Measurements from ENCODE around the gene ART1. TPM values are rescaled to one million over a fixed set of nuclear protein-coding genes. Genes with fewer than 3 reads are reported as not detected.
A peak's percentile ranks its signal among the peaks of the same experiment; 100 is the strongest.
"Not testable (repeated sequence)": the region's sequence is repeated elsewhere in the genome, so short reads cannot be mapped to it uniquely, and the experiment has no call there.

The ART1 gene
- total RNA-seq, 2 experiments from 2014 or later, result not detected

DNA sequence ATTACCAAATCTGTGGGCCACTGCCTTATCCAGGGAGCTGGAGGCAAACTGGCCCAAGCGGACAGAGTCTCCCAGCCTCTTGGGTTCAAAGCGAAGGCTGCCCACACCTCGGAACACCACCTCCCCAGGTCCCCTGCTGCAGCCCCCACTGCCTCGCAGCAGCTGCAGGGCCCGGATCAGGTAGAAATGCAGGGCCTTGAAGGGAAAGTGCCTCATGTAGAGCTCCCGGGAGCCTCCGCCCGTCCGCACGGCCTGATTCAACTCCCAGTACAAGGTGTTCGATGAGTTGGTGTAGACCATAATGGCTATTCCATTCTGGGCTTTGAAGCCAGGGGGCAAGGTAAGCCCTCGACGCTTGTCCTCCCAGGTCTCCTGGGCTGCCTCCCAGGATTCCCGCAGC is 5.1 kb upstream of the ART1 start:
- H3K4me3 Mint-ChIP-seq, result no peak overlapping the region
- no peaks in the 10 kb centered on the region for H3K9me3 Mint-ChIP-seq
- DNase-seq, result no peak
- ChIA-PET POLR2A (no interaction called here), CTCF (no interaction called here)
- peaks cover 8% of the 10 kb centered on the region for H3K4me1 Mint-ChIP-seq
- no peaks in the 10 kb centered on the region for H3K36me3 Mint-ChIP-seq (ENCODE audit: low read depth)
- peaks cover 25% of the 10 kb centered on the region for H3K27me3 Mint-ChIP-seq
- H3K27ac Mint-ChIP-seq, result no peak overlapping the region

DNA sequence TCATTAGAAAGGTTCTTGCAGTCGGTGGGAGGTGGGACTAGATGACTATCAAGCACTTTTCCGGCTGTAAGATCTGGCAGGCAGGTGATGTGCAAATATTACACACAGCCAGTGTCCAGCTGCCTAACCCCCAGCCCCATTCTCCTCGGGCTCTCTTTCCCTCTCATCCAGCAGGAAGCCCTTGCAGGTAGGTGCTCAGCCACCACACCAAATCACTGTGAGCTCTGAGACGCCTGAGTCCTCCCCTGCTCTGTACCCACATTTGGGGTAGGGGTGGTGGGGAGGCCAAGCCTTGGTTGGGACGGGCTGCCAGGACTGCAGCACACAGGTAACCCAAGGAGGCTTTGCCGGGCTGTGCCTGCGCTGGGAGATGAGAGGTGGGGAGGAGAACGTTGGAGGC is 3.7 kb upstream of the ART1 start:
- Mint-ChIP-seq H3K4me3 (peak overlapping the region; percentile 48), H3K4me1 (peaks cover 8% of the 10 kb centered on the region), H3K27me3 (peaks cover 26% of the 10 kb centered on the region), H3K27ac (no peak overlapping the region), H3K36me3 (ENCODE audit: low read depth) (no peaks in the 10 kb centered on the region), H3K9me3 (no peaks in the 10 kb centered on the region)
- CTCF ChIA-PET, result no interaction called here
- DNase-seq, result no peak
- POLR2A ChIA-PET, result no interaction called here

DNA sequence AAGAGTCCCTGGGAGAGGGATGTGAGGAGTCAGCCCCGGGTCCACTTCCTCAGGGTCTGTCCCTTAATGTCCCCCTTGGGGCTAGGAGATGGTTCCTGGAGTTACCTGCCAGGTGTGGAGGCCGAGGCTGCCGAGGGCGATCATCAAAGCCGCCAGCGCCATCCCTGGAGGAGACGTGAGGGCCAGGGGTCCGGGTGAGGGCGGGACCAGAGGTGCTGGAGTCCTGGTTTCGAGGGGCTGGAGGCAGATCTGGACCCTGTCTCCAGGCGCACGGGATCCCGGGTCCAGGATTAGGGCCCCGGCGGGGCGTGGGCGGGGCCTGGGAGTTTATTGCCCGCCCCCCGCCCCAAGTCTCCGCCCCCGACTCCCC is 3.2 kb upstream of the ART1 start, which contains the start of gene ART5:
Gene ART5 (minus strand): TSS at position 292 of the 370 bp plus-strand sequence. CDS start 130 bp downstream, at position 162.
- Mint-ChIP-seq H3K4me1 (peaks cover 8% of the 10 kb centered on the region), H3K27me3 (peaks cover 26% of the 10 kb centered on the region), H3K36me3 (ENCODE audit: low read depth) (no peaks in the 10 kb centered on the region), H3K9me3 (no peaks in the 10 kb centered on the region), H3K4me3 (peak within 1 kb of the TSS; percentile 58), H3K27ac (no peak within 1 kb of the TSS)
- DNase-seq, result no peak
- CTCF ChIA-PET, result no interaction called here
- POLR2A ChIA-PET, result no interaction called here

DNA sequence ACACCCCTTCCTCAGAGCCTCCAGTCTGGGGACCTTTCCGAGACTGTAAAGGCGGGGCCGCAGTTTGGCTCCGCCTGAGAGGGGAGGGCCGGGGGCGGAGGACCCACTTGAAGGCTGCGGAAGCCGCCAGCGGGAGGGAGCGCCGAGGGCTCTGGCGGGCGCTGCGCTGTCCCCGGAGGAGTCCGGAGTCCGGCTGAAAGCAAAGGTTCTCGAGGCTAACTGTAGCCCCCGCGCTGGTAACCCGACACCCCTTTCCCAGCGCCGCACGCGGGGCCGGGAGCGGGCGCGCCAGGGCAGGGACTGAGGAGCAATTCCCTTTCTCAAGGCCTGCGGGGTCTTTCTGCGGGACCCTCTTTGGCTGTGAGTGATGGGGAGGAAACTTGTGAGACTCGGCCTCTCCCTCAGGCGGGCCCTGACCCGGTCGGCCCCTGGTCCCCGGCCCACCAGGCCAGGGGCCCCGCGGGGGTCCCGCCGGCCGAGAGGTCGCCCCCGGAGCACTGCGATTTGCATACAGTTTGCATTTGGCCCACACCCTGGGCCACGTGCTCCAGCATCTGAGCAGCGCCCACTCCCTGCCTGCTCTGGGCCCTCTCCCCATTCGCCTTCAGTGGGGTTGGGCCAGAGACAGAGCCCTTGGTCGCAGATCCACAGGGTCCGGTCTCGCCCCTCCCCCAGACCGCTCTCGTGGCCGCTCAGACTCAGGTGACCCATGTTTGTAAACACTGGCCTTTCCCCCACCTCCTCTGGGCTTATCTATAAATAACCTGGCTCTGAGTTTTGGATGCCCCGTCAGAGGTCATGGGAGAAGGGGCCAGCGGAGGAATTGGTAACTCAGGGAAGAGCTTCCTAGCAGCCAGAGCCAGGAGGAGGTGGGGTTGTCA is 2.6 kb upstream of the ART1 start:
- Mint-ChIP-seq H3K27me3 (peaks cover 26% of the 10 kb centered on the region), H3K4me1 (peaks cover 8% of the 10 kb centered on the region), H3K9me3 (no peaks in the 10 kb centered on the region), H3K27ac (no peak overlapping the region), H3K4me3 (peak overlapping the region; percentile 58), H3K36me3 (ENCODE audit: low read depth) (no peaks in the 10 kb centered on the region)
- ChIA-PET CTCF (interaction anchor here (0.6 to 1.6 kb wide), 3 partner anchors 35 to 431 kb away, joined by 3 read pairs; no protein-coding TSS in a partner anchor), POLR2A (no interaction called here)
- DNase-seq, result peak; percentile 75

DNA sequence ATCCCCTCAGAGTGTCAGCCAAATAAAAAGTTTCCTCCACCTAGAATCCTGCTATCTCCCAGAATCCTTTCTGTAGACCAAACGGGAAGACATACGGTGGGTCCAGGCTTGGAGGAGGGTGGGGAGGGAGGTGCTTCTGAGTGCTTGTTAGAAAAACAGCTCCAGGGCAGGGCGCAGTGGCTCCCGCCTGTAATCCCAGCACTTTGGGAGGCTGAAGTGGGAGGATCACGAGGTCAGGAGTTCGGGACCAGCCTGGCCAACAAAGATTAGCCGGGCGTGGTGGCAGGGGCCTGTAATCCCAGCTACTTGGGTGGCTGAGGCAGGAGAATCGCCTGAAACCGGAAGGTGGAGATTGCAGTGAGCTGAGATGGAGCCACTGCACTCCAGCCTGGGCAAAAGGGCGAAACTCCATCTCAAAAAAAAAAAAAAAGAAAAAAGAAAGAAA is 1.8 kb upstream of the ART1 start:
- POLR2A ChIA-PET; H3K27ac Mint-ChIP-seq; H3K36me3 Mint-ChIP-seq (ENCODE audit: low read depth); H3K9me3 Mint-ChIP-seq; H3K4me3 Mint-ChIP-seq; DNase-seq; H3K4me1 Mint-ChIP-seq: not testable (repeated sequence)
- CTCF ChIA-PET, result interaction anchor here (0.6 to 1.6 kb wide), 3 partner anchors 34 to 430 kb away, joined by 3 read pairs; no protein-coding TSS in a partner anchor
- H3K27me3 Mint-ChIP-seq, result peaks cover 26% of the 10 kb centered on the region

DNA sequence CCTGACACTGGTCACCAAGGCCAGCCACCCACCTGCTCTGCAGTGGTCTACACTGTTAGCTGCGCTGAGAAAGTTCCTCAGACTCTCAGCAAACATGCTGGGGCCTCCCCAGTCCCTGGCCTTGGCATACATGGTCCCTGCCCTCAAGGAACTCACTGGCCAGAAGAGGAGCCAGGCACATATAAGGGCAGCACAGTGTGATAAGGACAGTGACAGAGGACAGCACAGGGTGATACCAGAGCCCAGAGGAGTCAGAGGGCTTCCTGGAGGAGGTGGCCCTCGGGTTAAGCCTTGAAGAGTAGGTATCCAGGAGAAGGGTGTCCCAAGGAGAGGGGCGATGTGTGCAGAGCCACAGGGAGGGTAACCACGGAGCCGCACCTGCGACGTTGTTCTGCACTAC is 624 bp downstream of the ART1 start:
- Mint-ChIP-seq H3K27ac (no peak overlapping the region), H3K4me3 (no peak overlapping the region), H3K36me3 (ENCODE audit: low read depth) (no peaks in the 10 kb centered on the region), H3K9me3 (no peaks in the 10 kb centered on the region), H3K4me1 (peaks cover 8% of the 10 kb centered on the region), H3K27me3 (peaks cover 30% of the 10 kb centered on the region)
- ChIA-PET POLR2A (no interaction called here), CTCF (no interaction called here)
- DNase-seq, result no peak

DNA sequence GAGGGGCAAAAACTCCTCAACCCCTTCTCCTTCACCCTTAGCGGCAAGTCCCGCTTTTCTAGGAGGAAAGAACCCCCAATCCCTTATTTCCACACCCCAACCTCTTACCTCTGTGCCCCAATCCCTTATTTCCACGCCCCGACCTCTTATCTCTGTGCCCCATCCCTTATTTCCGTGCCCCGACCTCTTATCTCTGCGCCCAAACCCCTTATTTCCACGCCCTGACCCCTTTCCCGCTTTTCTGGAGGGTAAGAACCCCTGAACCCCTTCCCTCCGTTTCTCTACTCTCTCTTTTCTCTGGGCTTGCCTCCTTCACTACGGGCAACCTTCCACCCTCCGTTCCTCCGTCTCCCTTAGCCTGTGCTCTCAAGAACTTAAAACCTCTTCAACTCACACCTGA is 3.9 kb downstream of the ART1 start:
- DNase-seq; CTCF ChIA-PET; H3K9me3 Mint-ChIP-seq; H3K4me1 Mint-ChIP-seq; H3K36me3 Mint-ChIP-seq (ENCODE audit: low read depth); H3K27ac Mint-ChIP-seq; H3K4me3 Mint-ChIP-seq; POLR2A ChIA-PET: not testable (repeated sequence)
- peaks cover 14% of the 10 kb centered on the region for H3K27me3 Mint-ChIP-seq

DNA sequence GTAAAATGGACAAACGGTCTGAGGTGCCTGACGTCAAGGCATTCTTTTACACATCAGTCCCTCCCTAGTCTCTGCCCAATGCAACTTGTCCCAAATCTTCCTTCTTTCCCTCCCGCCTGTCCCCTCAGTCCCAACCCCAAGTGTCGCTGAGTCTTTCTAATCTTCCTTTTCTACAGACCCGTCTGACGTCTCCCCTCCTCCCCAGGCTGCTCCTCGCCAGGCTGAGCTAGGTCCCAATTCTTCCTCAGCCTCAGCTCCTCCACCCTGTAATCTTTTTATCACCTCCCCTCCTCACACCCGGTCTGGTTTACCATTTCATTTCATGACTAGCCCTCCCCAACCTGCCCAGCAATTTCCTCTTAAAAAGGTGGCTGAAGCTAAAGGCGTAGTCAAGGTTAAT is 4.4 kb downstream of the ART1 start:
- DNase-seq; H3K27ac Mint-ChIP-seq; CTCF ChIA-PET; H3K4me3 Mint-ChIP-seq; POLR2A ChIA-PET; H3K36me3 Mint-ChIP-seq (ENCODE audit: low read depth); H3K9me3 Mint-ChIP-seq; H3K4me1 Mint-ChIP-seq; H3K27me3 Mint-ChIP-seq: not testable (repeated sequence)

DNA sequence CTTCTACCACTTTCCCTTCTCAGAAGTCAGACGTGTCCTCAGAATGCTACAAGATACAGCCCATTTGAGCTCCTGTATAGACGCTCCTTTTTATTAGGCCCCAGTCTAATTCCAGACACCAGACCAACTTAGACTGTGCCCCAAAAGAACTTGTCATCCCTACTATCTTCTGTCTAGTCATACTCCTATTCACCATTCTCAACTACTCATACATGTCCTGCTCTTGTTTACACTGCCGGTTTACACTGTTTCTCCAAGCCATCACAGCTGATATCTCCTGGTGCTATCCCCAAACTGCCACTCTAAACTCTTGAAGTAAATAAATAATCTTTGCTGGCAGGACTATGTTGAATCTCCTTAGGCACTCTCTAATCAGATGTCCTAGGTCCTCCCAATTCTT is 7.6 kb downstream of the ART1 start:
- H3K4me1 Mint-ChIP-seq, H3K9me3 Mint-ChIP-seq, CTCF ChIA-PET: not testable (repeated sequence)

DNA sequence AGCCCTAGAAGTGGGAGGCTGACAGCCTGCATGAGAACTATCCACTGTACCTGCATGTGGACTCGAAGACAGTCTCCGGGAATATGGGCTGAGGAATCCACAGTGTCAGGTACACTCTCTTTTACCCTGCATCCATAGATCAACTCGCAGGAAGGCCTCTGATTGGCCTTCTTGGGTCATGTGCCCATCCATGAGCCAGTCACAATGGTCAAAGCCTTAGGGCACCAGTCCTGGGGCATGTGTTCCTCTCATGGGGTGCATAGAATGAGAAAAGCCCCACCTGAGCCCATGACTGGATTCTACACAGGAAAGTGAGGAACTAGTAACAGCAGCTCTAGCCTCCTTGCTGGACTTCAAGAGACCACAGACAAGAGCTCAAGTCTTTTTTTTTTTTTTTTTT is 10.6 kb downstream of the ART1 start:
- peaks cover 4% of the 10 kb centered on the region for H3K27me3 Mint-ChIP-seq
- no peaks in the 10 kb centered on the region for H3K4me1 Mint-ChIP-seq
- no peaks in the 10 kb centered on the region for H3K36me3 Mint-ChIP-seq (ENCODE audit: low read depth)
- ChIA-PET CTCF (interaction anchor here (0.7 kb wide), 1 partner anchor 9 kb away, joined by 3 read pairs; no protein-coding TSS in a partner anchor), POLR2A (no interaction called here)
- H3K27ac Mint-ChIP-seq, result no peak overlapping the region
- no peaks in the 10 kb centered on the region for H3K9me3 Mint-ChIP-seq
- DNase-seq, result no peak
- no peak overlapping the region for H3K4me3 Mint-ChIP-seq

More for the DNA sequence above, 7.6 kb downstream of the ART1 start:
- H3K27me3 Mint-ChIP-seq; H3K27ac Mint-ChIP-seq; H3K36me3 Mint-ChIP-seq (ENCODE audit: low read depth); H3K4me3 Mint-ChIP-seq; POLR2A ChIA-PET; DNase-seq: not testable (repeated sequence)

DNA sequence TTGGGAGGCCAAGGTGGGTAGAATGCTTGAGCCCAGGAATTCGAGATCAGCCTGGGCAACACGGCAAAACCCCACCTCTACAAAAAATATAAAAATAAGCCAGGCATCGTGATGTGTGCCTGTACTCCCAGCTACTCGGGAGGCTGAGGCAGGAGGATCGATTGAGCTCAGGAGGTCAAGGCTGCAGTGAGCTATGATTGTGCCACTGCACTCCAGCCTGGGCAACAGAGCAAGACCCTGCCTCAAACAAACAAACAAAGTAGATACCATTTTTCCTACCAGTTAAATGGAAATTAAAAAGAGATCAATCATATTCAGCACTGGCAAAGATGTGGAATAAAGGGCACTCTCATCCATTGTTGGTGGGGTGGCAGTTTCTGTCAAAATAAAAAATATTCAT is 12.4 kb downstream of the ART1 start:
- H3K4me3 Mint-ChIP-seq; CTCF ChIA-PET; H3K36me3 Mint-ChIP-seq (ENCODE audit: low read depth); POLR2A ChIA-PET; H3K27me3 Mint-ChIP-seq; H3K9me3 Mint-ChIP-seq; H3K27ac Mint-ChIP-seq; H3K4me1 Mint-ChIP-seq; DNase-seq: not testable (repeated sequence)

DNA sequence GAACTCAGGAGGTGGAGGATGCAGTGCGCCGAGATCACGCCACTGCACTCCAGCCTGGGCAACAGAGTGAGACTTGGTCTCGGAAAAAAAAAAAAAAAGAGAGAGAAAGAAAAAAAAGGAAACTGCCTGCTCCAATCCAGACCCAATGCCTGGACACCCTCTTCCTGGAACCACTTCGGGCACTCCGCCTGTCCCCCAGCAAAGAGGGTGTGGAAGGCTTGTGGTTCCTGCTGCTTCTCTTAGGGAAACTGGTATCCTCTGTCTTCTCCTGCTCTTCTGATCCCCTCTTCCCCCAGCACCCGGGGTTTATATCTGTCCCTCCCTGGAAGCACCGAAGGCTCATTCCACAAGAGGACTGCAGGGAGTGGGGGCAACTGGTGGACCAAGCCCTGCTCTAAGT is 13.3 kb downstream of the ART1 start:
- ChIA-PET CTCF (interaction anchor here (0.6 to 1.5 kb wide), 2 partner anchors 23 to 334 kb away, joined by 3 read pairs; no protein-coding TSS in a partner anchor), POLR2A (no interaction called here)
- Mint-ChIP-seq H3K4me1 (no peaks in the 10 kb centered on the region), H3K9me3 (no peaks in the 10 kb centered on the region), H3K4me3 (no peak overlapping the region), H3K27me3 (peaks cover 4% of the 10 kb centered on the region), H3K36me3 (ENCODE audit: low read depth) (no peaks in the 10 kb centered on the region), H3K27ac (no peak overlapping the region)
- no peak for DNase-seq

DNA sequence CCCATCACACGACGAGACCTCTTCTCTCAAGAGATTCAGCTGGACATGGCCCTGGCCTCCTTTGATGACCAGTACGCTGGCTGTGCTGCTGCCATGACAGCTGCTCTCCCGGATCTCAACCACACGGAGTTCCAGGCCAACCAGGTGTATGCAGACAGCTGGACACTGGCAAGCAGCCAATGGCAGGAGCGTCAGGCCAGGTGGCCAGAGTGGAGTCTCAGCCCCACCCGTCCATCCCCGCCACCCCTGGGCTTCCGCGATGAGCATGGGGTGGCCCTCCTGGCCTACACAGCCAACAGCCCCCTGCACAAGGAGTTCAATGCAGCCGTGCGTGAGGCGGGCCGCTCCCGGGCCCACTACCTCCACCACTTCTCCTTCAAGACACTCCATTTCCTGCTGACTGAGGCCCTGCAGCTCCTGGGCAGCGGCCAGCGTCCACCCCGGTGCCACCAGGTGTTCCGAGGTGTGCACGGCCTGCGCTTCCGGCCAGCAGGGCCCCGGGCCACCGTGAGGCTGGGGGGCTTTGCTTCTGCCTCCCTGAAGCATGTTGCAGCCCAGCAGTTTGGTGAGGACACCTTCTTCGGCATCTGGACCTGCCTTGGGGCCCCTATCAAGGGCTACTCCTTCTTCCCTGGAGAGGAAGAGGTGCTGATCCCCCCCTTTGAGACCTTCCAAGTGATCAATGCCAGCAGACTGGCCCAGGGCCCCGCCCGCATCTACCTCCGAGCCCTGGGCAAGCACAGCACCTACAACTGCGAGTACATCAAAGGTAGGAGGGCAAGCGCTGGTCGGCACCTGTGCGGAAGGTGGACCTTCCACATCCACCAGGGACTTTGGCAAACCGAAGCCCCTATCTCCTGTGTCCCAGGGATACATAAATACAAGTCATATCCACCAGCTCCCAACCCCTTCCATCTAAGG is 14.9 kb downstream of the ART1 start:
- Mint-ChIP-seq H3K36me3 (ENCODE audit: low read depth) (peaks cover 2% of the 10 kb centered on the region), H3K4me1 (no peaks in the 10 kb centered on the region), H3K4me3 (no peak overlapping the region), H3K27me3 (peaks cover 4% of the 10 kb centered on the region), H3K9me3 (no peaks in the 10 kb centered on the region), H3K27ac (no peak overlapping the region)
- ChIA-PET CTCF (interaction anchor here (0.7 to 1.5 kb wide), 2 partner anchors 22 to 29 kb away, joined by 3 read pairs; no protein-coding TSS in a partner anchor), POLR2A (no interaction called here)
- no peak for DNase-seq

Data from activated CD4-positive, alpha-beta T cell treated with anti-CD3 and anti-CD28 coated beads, Interleukin-2, amount 10 ng/mL, durations not matched to agents 7 days and 5 days (primary cell).